ENCODE results near the gene FBXO30.

FBXO30 gene

DNA sequence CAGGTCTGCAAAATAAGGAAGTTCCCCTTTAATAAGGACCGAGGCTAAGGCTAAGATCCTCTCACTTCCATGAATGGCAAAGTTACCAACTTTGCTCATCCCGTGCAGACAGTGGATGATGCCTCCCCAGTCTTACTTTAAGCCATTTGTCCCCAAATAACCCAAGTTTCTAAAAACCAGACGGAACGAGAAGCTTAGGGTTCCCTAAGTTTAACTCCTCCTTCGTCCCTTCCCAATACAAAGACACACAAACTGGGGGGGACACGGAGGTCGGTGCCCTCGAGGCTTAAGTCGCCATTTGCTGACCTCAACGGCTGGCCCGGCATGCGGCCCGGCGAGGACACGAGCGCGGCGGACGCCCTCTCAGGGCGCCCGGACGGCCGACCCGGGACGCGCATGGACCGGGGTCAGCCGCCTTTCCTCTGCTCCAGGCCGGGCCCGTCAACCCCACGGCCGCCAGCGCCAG is 527 bp downstream of the FBXO30 start:
- peak overlapping the region; percentile 83 for H3K27ac ChIP-seq
- H3K4me3 ChIP-seq: peak overlapping the region; percentile 95
- no peaks in the 10 kb centered on the region for H3K36me3 ChIP-seq (ENCODE audit: insufficient read depth, low read length)
- DNase-seq (ENCODE audit: low read depth, low spot score): peak; percentile 37
- TF ChIP-seq EZH2 (IDR thresholded peaks at IDR 0.05) (no peak), POLR2AphosphoS5 (IDR thresholded peaks at IDR 0.05; ENCODE audit: borderline replicate concordance, low read depth, low read length) (no peak), FOXP2 (optimal IDR thresholded peaks at IDR 0.05; ENCODE audit: control extremely low read depth, extremely low read length, insufficient read depth) (no peak)
- H3K9ac ChIP-seq (ENCODE audit: insufficient read length): peak overlapping the region; percentile 87
- H3K9me3 ChIP-seq (ENCODE audit: low read depth, low read length): no peaks in the 10 kb centered on the region

DNA sequence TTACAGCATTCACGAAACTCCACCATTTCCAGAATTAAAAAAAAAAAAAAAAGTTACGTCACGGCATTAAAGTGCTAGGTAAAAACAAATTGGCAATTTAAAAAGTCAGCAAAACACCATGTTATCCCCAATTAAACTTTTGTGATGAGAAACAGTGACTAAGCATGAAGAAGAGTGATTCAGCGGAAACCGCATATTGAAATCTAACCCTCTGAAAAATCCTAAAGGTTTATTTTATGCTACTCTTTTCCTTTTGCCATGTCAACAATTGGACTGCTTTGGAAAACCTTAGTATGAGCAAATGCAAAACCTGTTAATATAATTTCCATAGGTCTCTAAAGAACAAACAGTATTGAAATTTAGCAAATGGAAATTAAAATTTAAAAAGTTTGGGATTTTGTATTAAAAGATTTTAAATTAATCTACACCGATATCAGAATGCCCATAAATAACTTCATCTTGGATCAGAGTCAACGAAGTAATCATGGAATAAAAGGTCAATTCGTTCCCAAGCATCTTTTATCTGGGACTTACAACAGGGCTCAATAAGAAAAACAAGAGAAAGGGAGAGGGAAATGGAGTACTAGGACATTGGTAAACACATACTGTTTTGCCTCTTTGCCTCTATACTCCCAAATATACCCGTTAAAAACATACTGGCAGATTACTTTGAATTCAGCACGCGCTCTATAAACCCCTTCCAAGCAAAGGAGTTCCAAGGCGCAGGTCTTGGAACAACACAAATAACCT is 1.1 kb downstream of the FBXO30 start:
- peak overlapping the region; percentile 87 for H3K9ac ChIP-seq (ENCODE audit: insufficient read length)
- peak; percentile 51 for DNase-seq (ENCODE audit: low read depth, low spot score)
- no peaks in the 10 kb centered on the region for H3K36me3 ChIP-seq (ENCODE audit: insufficient read depth, low read length)
- no peaks in the 10 kb centered on the region for H3K9me3 ChIP-seq (ENCODE audit: low read depth, low read length)
- TF ChIP-seq FOXP2 (optimal IDR thresholded peaks at IDR 0.05; ENCODE audit: control extremely low read depth, extremely low read length, insufficient read depth): no peak
- no peak for TF ChIP-seq EZH2 (IDR thresholded peaks at IDR 0.05)
- TF ChIP-seq POLR2AphosphoS5 (IDR thresholded peaks at IDR 0.05; ENCODE audit: borderline replicate concordance, low read depth, low read length): no peak
- peak overlapping the region; percentile 95 for H3K4me3 ChIP-seq
- H3K27ac ChIP-seq: peak overlapping the region; percentile 83

DNA sequence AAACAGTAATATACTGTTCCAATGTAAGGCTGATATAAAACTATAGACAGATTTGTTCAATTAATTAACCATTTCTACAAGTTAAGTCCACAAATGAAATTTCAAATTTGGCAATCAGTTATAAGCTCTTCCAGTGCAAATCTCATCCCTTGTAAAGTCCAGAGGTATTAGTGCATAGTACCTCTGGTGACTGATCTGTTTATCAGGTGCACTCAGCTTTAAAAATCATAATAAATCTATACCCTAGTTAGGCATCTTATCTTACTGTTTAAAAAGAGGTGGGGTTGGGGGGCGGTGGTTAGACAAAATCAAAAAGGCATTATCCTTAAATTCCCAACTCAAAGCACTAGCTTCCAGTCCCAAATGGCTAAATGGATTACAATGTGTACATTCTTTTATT is 2.9 kb downstream of the FBXO30 start:
- no peak overlapping the region for H3K4me3 ChIP-seq
- TF ChIP-seq EZH2 (IDR thresholded peaks at IDR 0.05) (no peak), FOXP2 (optimal IDR thresholded peaks at IDR 0.05; ENCODE audit: control extremely low read depth, extremely low read length, insufficient read depth) (no peak), POLR2AphosphoS5 (IDR thresholded peaks at IDR 0.05; ENCODE audit: borderline replicate concordance, low read depth, low read length) (no peak)
- no peaks in the 10 kb centered on the region for H3K9me3 ChIP-seq (ENCODE audit: low read depth, low read length)
- no peak overlapping the region for H3K27ac ChIP-seq
- no peak for DNase-seq (ENCODE audit: low read depth, low spot score)
- H3K9ac ChIP-seq (ENCODE audit: insufficient read length): no peak overlapping the region
- no peaks in the 10 kb centered on the region for H3K36me3 ChIP-seq (ENCODE audit: insufficient read depth, low read length)

DNA sequence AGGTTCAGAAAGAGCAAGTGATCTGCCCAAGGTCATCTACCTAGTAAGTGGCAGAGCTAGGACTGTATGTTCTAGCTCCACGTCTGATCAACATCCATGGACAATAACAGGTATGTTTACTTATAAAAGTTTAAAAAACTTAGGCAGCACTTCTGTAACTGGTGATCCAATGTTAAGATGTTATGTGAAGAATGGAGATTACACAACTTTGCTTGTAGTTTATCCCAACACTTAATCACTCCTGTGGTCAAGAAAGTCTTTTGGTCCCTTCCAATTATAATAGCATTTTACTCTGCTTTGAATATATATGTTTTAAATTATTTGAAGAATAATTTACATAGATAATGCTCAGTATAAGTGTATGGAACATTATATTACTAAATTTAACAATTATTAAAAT is 4.8 kb downstream of the FBXO30 start:
- H3K36me3 ChIP-seq (ENCODE audit: insufficient read depth, low read length): peaks cover 14% of the 10 kb centered on the region
- no peak overlapping the region for H3K9ac ChIP-seq (ENCODE audit: insufficient read length)
- H3K27ac ChIP-seq: no peak overlapping the region
- no peaks in the 10 kb centered on the region for H3K9me3 ChIP-seq (ENCODE audit: low read depth, low read length)
- H3K4me3 ChIP-seq: no peak overlapping the region
- TF ChIP-seq POLR2AphosphoS5 (IDR thresholded peaks at IDR 0.05; ENCODE audit: borderline replicate concordance, low read depth, low read length) (no peak), FOXP2 (optimal IDR thresholded peaks at IDR 0.05; ENCODE audit: control extremely low read depth, extremely low read length, insufficient read depth) (no peak), EZH2 (IDR thresholded peaks at IDR 0.05) (no peak)
- DNase-seq (ENCODE audit: low read depth, low spot score): no peak

DNA sequence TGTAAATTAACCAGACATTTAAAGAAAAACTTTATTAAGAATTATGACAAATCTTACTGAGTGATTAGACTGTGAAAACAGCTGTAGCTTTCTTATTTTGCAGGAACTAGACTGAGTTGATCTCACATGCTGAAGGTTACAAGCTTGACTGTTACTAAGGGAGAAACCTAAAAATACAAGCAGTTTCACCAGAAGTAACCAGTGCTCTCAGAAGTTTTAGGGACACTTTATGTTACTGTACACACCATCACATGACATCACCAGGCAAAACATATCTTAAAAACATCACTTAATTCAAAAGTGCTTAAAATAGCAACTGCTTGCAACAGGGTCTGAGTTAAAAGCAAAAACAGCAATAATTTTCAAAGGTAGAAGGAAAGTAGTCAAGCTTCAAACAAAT is 5.4 kb downstream of the FBXO30 start:
- Histone ChIP-seq H3K36me3 (ENCODE audit: insufficient read depth, low read length) (peaks cover 20% of the 10 kb centered on the region), H3K27ac (no peak overlapping the region), H3K9ac (ENCODE audit: insufficient read length) (no peak overlapping the region), H3K9me3 (ENCODE audit: low read depth, low read length) (no peaks in the 10 kb centered on the region), H3K4me3 (no peak overlapping the region)
- TF ChIP-seq FOXP2 (optimal IDR thresholded peaks at IDR 0.05; ENCODE audit: control extremely low read depth, extremely low read length, insufficient read depth) (no peak), POLR2AphosphoS5 (IDR thresholded peaks at IDR 0.05; ENCODE audit: borderline replicate concordance, low read depth, low read length) (no peak), EZH2 (IDR thresholded peaks at IDR 0.05) (no peak)
- no peak for DNase-seq (ENCODE audit: low read depth, low spot score)

DNA sequence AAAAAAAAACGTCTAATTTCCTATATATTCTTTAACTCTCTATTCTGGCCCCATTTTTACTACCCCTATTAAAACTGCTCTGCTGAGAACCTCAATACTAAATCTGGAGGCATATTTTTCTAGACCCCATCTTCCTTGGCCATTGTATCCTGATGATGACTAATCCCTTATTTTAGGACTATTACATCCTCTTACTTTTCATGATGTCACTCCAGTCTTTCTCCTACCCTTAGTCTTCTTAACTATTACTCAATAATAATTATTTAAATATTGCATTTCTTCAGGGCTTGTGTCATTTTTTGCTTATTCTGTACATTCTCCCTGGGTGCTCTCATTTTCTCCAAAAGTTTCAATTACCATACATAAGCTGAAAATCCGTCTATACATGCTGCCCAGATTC is 6.4 kb downstream of the FBXO30 start:
- Histone ChIP-seq H3K9me3 (ENCODE audit: low read depth, low read length) (no peaks in the 10 kb centered on the region), H3K27ac (no peak overlapping the region), H3K9ac (ENCODE audit: insufficient read length) (no peak overlapping the region), H3K36me3 (ENCODE audit: insufficient read depth, low read length) (peaks cover 25% of the 10 kb centered on the region), H3K4me3 (no peak overlapping the region)
- TF ChIP-seq EZH2 (IDR thresholded peaks at IDR 0.05): no peak
- no peak for TF ChIP-seq POLR2AphosphoS5 (IDR thresholded peaks at IDR 0.05; ENCODE audit: borderline replicate concordance, low read depth, low read length)
- TF ChIP-seq FOXP2 (optimal IDR thresholded peaks at IDR 0.05; ENCODE audit: control extremely low read depth, extremely low read length, insufficient read depth): no peak
- DNase-seq (ENCODE audit: low read depth, low spot score): no peak

DNA sequence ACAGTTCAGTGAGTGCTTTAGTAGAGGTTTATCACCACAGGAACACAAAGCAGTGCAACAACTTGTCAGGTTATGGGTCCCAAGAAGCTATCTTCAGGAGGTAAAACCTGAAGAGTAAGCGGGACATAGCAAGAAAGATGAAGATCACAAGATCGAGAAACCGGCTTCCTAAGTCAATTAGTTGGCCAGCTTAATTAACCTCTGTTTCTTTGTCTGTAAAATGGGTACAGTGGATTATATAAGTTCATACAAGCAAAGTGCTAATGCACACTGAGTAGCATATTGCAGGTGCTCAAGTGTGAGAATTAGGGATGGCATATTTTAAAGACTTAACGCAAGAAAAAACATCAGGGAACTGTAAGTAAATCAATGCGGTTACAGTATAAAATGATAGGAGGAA is 12.5 kb downstream of the FBXO30 start:
- DNase-seq (ENCODE audit: low read depth, low spot score): no peak
- Histone ChIP-seq H3K9ac (ENCODE audit: insufficient read length) (no peak overlapping the region), H3K4me3 (no peak overlapping the region), H3K9me3 (ENCODE audit: low read depth, low read length) (no peaks in the 10 kb centered on the region), H3K36me3 (ENCODE audit: insufficient read depth, low read length) (peaks cover 38% of the 10 kb centered on the region), H3K27ac (no peak overlapping the region)
- TF ChIP-seq POLR2AphosphoS5 (IDR thresholded peaks at IDR 0.05; ENCODE audit: borderline replicate concordance, low read depth, low read length) (no peak), EZH2 (IDR thresholded peaks at IDR 0.05) (no peak), FOXP2 (optimal IDR thresholded peaks at IDR 0.05; ENCODE audit: control extremely low read depth, extremely low read length, insufficient read depth) (no peak)

DNA sequence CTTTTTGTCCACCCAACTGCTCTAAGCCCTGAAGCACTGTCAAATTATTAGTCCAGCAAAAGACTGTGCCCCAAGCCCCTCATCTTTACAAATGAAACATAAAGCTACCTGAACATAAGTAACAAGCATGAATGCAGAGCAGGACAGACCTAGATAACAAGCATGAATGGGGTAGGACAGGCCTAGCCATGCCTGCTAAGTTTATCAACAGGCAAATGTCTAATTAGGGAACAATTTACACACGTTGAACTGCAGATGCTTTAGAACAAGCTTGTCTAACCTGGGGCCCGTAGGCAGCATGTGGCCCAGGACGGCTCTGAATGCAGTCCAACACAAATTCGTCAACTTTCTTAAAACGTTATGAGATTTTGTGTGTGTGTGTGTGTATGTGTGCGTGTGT is 13.6 kb downstream of the FBXO30 start:
- H3K4me3 ChIP-seq: no peak overlapping the region
- H3K27ac ChIP-seq: no peak overlapping the region
- no peak for DNase-seq (ENCODE audit: low read depth, low spot score)
- peaks cover 36% of the 10 kb centered on the region for H3K36me3 ChIP-seq (ENCODE audit: insufficient read depth, low read length)
- no peaks in the 10 kb centered on the region for H3K9me3 ChIP-seq (ENCODE audit: low read depth, low read length)
- no peak overlapping the region for H3K9ac ChIP-seq (ENCODE audit: insufficient read length)
- TF ChIP-seq EZH2 (IDR thresholded peaks at IDR 0.05) (no peak), FOXP2 (optimal IDR thresholded peaks at IDR 0.05; ENCODE audit: control extremely low read depth, extremely low read length, insufficient read depth) (no peak), POLR2AphosphoS5 (IDR thresholded peaks at IDR 0.05; ENCODE audit: borderline replicate concordance, low read depth, low read length) (no peak)

Measured in SK-N-MC (cell line).